Measurements from ENCODE around the gene SRSF10.

DNA sequence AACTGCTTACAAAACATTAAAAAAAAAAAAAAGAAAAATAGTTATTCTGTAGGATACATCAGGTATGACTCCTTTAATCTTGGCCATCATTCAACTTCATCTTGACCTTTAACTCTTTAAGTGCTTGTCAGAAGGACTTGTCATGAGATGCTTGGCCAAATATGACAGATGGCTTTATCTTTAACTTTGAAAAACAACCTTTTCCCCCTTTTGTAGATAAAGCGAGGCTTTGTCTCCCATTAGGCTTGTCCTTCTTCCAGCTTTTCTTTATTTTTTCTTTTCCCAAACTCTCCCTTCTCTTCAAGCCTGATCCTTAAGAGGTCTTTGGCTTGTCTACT is 2.3 kb downstream of the SRSF10 start:
- TF ChIP-seq, protein P1, sequence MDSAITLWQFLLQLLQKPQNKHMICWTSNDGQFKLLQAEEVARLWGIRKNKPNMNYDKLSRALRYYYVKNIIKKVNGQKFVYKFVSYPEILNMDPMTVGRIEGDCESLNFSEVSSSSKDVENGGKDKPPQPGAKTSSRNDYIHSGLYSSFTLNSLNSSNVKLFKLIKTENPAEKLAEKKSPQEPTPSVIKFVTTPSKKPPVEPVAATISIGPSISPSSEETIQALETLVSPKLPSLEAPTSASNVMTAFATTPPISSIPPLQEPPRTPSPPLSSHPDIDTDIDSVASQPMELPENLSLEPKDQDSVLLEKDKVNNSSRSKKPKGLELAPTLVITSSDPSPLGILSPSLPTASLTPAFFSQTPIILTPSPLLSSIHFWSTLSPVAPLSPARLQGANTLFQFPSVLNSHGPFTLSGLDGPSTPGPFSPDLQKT (IDR thresholded peaks at IDR 0.05; ENCODE audit: borderline replicate concordance, low read depth, low read length) = no peak
- TF ChIP-seq ZNF843 (tag by site-specific recombination; IDR thresholded peaks at IDR 0.05) (0 out of 2 replicates have a peak, but pooled peaks have one; percentile 22), TCF7L2 (IDR thresholded peaks at IDR 0.05; ENCODE audit: borderline replicate concordance, low read depth, low read length) (0 out of 2 replicates have a peak, but pooled peaks have one; percentile 10), BCL11A (tag by site-specific recombination; IDR thresholded peaks at IDR 0.05; ENCODE audit: low read depth) (no peak), ZBTB20 (tag by site-specific recombination; IDR thresholded peaks at IDR 0.05) (no peak), ZNF292 (tag by site-specific recombination; IDR thresholded peaks at IDR 0.05; ENCODE audit: borderline replicate concordance, low read depth) (no peak), ZNF433 (tag by site-specific recombination; IDR thresholded peaks at IDR 0.05; ENCODE audit: low read depth) (no peak), ZNF146 (tag by site-specific recombination; IDR thresholded peaks at IDR 0.05) (no peak)
- TF ChIP-seq, protein P2, sequence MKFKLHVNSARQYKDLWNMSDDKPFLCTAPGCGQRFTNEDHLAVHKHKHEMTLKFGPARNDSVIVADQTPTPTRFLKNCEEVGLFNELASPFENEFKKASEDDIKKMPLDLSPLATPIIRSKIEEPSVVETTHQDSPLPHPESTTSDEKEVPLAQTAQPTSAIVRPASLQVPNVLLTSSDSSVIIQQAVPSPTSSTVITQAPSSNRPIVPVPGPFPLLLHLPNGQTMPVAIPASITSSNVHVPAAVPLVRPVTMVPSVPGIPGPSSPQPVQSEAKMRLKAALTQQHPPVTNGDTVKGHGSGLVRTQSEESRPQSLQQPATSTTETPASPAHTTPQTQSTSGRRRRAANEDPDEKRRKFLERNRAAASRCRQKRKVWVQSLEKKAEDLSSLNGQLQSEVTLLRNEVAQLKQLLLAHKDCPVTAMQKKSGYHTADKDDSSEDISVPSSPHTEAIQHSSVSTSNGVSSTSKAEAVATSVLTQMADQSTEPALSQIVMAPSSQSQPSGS (tag by site-specific recombination; IDR thresholded peaks at IDR 0.05; ENCODE audit: low read depth) = no peak
- TF ChIP-seq, protein P3, sequence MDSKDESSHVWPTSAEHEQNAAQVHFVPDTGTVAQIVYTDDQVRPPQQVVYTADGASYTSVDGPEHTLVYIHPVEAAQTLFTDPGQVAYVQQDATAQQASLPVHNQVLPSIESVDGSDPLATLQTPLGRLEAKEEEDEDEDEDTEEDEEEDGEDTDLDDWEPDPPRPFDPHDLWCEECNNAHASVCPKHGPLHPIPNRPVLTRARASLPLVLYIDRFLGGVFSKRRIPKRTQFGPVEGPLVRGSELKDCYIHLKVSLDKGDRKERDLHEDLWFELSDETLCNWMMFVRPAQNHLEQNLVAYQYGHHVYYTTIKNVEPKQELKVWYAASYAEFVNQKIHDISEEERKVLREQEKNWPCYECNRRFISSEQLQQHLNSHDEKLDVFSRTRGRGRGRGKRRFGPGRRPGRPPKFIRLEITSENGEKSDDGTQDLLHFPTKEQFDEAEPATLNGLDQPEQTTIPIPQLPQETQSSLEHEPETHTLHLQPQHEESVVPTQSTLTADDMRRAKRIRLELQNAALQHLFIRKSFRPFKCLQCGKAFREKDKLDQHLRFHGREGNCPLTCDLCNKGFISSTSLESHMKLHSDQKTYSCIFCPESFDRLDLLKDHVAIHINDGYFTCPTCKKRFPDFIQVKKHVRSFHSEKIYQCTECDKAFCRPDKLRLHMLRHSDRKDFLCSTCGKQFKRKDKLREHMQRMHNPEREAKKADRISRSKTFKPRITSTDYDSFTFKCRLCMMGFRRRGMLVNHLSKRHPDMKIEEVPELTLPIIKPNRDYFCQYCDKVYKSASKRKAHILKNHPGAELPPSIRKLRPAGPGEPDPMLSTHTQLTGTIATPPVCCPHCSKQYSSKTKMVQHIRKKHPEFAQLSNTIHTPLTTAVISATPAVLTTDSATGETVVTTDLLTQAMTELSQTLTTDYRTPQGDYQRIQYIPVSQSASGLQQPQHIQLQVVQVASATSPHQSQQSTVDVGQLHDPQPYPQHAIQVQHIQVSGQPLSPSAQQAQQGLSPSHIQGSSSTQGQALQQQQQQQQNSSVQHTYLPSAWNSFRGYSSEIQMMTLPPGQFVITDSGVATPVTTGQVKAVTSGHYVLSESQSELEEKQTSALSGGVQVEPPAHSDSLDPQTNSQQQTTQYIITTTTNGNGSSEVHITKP (tag by site-specific recombination; IDR thresholded peaks at IDR 0.05) = no peak
